NCI-H1436 (cell line): ENCODE measurements around the gene CRIP3.
"Not testable (repeated sequence)": the region's sequence is repeated elsewhere in the genome, so short reads cannot be mapped to it uniquely, and the experiment has no call there.

Source experiments
- DNase-seq: peaks from one replicate; lab custom pipeline; 2025; lab: John Stamatoyannopoulos, UW

The CRIP3 gene

DNA sequence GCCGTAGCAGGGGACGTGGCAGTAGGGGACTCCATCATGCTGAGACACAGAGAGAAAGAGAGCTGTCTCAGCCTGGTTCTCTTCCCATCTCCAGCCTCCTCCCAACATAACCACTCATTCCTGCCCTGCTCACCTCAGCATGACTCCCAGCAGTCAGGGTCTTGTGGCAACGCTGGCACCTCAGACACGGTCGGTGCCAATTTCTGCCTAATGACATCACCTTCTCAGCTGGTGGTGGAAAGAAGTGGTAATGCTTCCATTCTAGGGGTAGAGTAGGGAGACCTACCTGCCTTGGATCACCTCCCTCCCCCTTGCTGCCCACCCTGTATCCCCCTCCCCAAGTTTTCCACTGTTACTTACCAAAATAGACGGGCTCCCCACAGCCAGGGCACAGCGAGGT, 2.5 kb downstream of the CRIP3 start:
- DNase-seq: no peak

- no peak for DNase-seq
These were observed 3.7 kb downstream of the CRIP3 start for GRCh38 chr6:43304882-43305281.

- no peak for DNase-seq
These were observed 4.3 kb downstream of the CRIP3 start for GRCh38 chr6:43304361-43304760.

- no peak for DNase-seq
These were observed 4.8 kb downstream of the CRIP3 start for GRCh38 chr6:43303751-43304331.

GRCh38 chr6:43303006-43303405, 5.6 kb downstream of the CRIP3 start:
- DNase-seq: not testable (repeated sequence)

- no peak for DNase-seq
These were observed 6.5 kb downstream of the CRIP3 start for GRCh38 chr6:43302126-43302525.

DNA sequence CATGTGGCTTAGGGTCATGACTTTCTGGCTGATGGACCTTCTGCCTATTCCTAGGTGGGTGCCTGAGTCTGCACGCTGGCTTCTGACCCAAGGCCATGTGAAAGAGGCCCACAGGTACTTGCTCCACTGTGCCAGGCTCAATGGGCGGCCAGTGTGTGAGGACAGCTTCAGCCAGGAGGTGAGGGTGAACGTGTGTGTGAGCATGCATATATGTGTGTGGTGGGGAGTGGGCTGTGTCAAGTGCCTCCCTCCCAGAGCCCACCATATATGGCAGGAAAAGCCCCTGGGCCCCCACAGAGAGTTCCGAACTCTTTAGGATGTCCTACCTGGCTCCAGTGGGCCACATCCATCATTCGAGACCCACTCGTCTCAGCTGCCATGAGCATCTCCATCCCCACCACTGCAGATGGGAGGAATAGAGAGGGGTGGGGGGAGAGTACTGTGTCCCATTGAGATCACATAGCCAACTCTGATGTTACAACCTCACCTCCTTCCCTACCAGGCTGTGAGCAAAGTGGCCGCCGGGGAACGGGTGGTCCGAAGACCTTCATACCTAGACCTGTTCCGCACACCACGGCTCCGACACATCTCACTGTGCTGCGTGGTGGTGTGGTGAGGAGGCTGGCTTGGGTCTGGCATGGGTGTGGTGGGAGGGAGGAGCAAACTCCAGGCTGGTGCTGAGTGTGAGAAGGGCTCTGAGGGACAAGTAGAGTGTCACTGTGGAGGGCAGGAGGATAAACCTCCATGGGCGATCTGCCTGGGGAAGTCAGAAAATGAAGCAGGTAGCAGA, 7.3 kb downstream of the CRIP3 start:
- DNase-seq: no peak

- DNase-seq: no peak
These were observed 9.0 kb downstream of the CRIP3 start for GRCh38 chr6:43299338-43300293.

GRCh38 chr6:43298565-43299337, 9.9 kb downstream of the CRIP3 start:
- no peak for DNase-seq

GRCh38 chr6:43297644-43298564, 10.7 kb downstream of the CRIP3 start, which contains the start of gene SLC22A7:
SLC22A7 (plus strand) TSS chr6:43298260; CDS start chr6:43298359, 99 bp downstream.
- DNase-seq: no peak

DNA sequence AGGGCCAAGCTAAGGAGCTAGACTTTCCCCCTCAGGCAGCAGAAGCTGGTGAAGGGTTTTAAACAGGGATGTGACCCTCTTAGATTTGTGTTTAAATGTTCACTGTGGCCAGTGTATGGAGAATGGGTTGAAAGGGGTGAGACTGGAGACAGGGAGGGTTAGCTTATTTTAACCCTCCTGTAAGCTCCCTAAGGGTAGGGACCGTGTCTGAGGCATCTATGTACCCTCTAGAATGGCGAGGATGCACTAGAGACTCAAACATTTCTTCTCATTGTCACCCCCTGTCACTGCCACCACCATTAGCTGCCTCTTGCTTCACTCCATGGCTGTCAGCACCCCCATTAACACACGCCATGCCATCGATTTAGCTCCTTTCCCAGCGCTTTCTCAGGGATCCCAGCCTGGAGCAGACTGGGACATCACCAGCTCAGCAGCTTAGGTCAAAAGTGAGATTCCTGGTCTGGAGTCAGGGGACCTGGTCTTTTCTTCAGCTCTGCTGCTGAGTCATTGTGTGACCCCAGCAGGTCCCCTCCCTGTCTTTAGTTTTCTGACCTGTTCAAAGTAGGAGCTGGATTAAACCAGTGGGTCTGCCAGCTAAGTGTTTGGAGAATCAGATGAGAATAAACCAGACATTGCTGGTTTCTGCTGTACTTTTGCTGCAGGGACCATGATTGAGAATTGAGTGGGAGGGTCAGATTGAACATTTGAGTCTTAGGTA, 11.7 kb downstream of the CRIP3 start:
- no peak for DNase-seq

- no peak for DNase-seq
These were observed 13.2 kb downstream of the CRIP3 start for GRCh38 chr6:43295456-43295855.

GRCh38 chr6:43294536-43294935, 14.1 kb downstream of the CRIP3 start:
- no peak for DNase-seq

GRCh38 chr6:43293698-43294097, 14.9 kb downstream of the CRIP3 start:
- no peak for DNase-seq

GRCh38 chr6:43292763-43293318, 15.8 kb downstream of the CRIP3 start:
- no peak for DNase-seq

DNA sequence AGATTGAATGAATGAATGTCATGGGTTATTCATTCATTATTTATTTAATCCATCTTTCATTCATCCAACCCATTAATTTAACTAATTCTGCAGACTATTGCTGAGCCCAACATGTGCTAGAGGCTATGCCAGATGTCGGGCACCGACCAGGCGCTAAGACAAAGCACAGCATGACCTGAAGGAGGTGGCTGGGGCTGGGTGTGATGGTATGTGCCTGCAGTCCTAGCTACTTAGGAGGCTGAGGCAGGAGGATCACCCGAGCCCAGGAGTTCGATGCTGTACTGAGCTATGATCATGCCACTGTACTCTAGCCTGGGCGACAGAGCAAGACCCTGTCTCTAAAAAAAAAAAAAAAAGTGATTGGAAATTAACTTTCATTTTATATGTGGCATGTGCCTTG, 16.3 kb downstream of the CRIP3 start:
- no peak for DNase-seq

- DNase-seq: no peak
These were observed 16.9 kb downstream of the CRIP3 start for GRCh38 chr6:43291708-43292107.

- DNase-seq: no peak
These were observed 17.7 kb downstream of the CRIP3 start for GRCh38 chr6:43290905-43291355.

- DNase-seq: no peak
These were observed 18.2 kb downstream of the CRIP3 start for GRCh38 chr6:43290339-43290904.
